ENCODE data around the gene SLC35A4.
"Not testable (repeated sequence)": the region's sequence is repeated elsewhere in the genome, so short reads cannot be mapped to it uniquely, and the experiment has no call there.

Gene SLC35A4

DNA sequence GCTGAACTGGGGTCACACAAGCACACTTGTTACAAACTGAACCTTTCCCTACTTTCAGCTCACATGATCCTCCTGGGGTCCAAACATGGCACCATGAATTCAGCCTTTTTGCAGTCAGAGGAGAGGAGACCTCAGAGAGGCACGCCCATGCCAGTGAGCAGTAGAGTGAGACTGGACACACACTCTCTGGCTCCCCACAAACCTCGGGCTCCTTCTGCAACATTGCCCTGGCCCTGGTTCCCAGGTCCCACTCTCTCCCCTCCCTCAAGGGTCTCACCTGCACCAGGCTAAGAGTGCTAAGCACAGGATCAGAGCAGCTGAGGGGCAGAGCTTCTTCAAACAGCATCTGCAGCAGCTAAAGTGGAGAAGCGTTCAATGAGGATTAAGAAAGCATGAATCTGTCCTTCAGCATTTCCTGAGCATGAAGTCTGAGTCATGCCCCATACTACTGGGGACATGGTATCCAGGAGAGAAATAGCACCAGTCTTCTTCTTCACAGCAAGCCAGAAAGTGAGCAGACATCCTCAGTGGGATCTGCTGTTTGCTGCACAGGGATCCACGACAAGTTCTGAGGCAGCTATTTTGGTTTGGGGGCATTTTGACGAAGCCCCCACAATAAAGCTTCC lies 27.2 kb downstream of the SLC35A4 start:
- no peak for DNase-seq (ENCODE audit: low spot score)

DNA sequence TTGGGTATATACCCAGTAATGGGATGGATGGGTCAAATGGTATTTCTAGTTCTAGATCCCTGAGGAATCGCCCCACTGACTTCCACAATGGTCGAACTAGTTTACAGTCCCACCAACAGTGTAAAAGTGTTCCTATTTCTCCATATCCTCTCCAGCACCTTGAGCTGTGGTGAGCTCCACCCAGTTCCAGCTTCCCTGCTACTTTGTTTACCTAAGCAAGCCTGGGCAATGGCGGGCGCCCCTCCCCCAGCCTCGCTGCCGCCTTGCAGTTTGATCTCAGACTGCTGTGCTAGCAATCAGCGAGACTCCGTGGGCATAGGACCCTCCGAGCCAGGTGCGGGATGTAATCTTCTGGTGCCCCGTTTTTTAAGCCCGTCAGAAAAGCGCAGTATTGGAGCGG lies 28.4 kb downstream of the SLC35A4 start:
- not testable (repeated sequence) for DNase-seq (ENCODE audit: low spot score)

DNA sequence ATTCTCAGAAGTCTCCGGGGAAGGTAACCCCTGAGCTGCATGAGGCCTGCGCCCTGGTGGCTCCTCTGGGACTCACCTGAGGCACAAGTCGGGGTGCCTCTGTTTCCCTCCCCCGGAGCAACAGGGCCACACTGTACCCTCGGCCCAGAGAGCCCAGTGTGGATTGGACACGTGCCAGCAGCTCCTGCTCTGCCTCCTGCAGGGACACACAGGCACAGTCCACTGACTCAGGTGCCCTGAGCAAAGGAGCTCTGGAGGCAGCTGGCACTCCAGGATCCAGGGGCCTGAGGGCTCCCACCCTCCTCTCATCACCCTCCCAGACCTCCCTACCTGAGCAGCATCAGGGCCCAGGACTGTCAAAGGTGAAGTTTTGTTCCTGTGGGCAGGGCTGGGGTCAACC lies 29.5 kb downstream of the SLC35A4 start:
- DNase-seq (ENCODE audit: low spot score): no peak

DNA sequence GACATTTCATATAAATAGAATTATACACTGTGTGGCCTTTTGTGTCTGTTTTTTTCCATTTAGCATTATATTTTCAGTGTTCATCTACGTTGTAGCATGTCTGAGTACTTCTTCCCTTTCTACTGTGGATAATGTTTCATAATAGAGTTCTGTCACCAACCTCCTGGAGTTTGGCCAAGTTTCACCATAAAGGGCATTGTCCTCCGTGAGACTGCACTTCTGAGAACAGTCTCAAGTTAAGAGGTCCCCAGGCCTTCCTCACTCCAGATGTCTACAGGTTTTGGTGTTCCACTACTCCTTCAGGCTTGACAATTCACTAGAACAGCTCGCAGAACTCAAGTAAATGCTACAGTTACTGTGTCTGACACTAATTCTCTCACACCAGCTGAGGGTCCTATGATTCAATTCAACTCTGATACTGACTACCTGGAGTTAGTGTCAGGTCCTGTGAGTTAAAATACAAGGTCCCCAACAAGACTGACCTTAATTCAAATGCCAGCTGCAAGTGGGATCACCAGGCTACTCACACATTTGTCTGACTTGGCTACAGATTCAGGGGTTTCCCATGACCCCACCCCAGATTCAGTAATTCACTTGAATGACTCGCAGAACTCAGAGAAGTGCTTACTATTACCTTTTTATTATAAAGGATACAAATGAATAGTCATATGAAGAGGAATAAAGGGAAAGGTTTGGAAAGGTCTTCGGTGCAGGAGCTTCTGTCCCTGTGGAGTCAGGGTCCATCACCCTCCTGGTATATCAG lies 31.1 kb downstream of the SLC35A4 start:
- DNase-seq (ENCODE audit: low spot score): no peak

DNA sequence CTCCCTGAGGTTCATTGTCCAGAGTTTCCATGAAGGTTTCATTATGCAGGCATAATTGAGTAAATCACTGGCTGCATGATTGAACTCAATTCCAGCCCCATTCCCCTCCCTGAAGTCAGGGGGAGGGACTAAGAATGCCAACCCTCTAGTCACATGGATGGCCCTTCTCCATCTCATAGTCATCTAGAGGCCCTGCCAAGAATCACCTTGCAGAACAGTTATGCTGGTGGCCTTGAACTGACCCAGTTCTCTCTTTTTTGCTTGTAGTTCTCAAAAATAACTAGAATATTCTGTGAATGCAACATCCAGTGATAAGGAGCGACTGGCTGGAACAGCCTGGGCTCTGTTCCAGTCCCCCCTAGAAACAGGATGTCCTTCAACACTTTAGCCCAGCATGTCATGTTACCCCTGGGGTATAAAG lies 31.7 kb downstream of the SLC35A4 start:
- no peak for DNase-seq (ENCODE audit: low spot score)

DNA sequence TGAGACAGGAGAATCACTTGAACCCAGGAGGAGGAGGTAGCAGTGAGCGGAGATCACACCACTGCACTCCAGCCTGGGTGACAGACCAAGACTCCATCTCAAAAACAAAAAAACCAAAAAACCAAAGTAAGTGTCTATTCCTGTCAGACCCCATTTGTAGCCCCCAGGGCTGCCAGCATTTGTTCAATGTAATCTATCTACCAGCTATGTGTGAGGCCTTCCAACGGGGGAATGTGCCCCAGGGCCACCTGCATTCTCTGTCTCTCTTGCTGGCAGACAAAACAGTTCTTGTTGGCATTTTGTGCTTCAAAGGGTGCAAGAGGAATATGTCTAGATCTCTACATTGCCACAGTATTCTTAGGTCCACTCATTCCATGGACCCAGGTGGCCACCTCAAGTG lies 34.2 kb downstream of the SLC35A4 start:
- DNase-seq (ENCODE audit: low spot score): no peak

DNA sequence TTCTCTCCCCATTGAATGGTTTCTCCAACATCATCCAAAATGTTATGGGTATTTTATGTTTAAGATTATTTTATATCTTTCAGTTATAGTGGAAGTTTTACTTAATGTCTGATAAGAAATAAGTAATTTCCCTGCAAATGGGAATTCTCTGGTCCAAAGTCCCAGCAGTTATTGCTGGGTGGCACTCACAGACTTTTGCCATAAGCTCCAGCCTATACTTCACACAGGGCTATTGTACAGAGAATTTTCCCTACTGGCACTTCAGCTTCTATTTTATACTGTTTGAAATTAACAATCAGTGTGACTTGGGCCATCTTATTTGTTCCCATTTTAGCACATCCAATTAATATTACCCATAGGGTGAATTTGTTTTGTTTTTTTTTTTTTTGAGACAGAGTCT lies 35.5 kb downstream of the SLC35A4 start:
- DNase-seq (ENCODE audit: low spot score): no peak

DNA sequence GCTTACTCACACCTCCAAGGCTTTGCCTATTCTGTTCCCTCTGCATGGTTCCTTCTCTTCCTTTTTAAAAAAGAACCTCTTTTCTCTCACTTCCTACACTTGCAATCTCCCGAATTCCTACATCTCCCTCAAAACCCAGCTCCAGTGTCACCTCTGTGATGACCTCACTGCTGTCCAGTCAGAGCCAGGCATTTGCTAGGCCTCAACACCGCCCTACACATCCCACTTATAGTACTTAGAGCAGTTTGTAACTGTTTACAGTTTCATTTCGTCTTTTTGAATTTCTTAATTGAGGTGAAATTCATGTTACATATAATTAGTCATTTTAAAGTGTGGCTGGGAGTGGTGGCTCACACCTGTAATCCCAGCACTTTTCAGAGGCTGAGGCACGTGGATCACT lies 37.5 kb downstream of the SLC35A4 start:
- DNase-seq (ENCODE audit: low spot score): no peak

DNA sequence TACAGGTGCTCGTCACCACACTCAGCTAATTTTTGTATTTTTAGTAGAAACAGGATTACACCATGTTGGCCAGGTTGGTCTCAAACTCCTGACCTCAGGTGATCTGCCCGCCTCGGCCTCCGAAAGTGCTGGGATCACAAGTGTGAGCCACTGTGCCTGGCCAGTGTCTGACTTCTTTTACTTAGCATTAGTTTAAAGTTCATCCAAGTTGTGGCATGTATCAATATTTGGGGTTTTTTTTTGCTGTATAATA lies 38.7 kb downstream of the SLC35A4 start:
- DNase-seq (ENCODE audit: low spot score): not testable (repeated sequence)

DNA sequence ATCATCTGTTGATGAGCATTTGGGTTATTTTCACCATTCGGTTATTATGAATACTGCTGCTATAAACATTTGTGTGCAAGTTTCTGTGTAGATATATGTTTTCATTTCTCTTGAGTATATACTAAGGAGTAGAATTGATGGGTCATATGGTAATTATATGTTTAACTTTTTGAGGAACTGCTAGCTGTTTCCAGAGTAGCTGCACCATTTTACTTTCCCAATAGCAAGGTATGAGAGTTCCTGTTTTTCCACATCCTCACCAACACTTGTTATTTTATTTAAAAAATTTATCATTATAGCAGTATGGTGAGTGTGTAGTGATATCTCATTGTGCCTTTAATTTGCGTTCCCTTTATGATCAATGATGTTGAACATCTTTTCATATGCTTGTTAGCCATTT lies 39.1 kb downstream of the SLC35A4 start:
- DNase-seq (ENCODE audit: low spot score): no peak

DNA sequence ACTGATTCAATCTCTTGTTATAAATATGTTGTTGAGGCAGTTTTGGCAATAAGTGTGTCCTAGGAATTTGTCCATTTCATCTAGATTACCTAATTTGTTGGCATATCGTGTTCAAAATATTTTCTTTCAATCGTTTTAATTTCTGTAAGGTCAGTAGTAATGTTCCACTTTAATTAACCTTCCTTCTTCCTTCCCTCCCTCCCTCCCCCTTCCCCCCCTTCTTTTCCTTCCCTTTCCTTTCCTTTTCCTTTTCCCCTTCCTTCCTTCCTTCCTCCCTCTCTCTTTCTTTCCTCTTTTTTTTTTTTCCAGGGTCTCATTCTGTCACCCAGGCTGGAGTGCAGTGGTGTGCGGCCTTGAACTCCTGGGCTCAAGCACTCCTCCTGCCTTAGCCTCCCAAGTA lies 41.3 kb downstream of the SLC35A4 start:
- no peak for DNase-seq (ENCODE audit: low spot score)

DNA sequence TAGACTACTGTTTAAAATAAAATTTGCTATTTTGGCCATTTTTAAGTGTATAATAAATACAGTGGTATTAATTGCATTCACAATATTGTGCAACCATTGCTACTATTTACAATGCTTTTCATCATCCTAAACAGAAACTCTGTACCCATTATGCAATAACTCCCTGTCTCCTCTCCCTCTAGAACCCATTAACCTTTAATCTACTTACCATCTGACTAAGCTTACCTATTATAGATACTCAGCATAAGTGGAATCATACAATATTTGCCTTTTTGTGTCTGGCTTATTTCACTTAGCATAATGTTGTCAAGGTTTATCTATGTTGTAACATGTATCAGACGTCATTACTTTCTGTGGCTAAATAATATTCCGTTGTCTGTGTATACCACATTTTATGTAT lies 42.4 kb downstream of the SLC35A4 start:
- DNase-seq (ENCODE audit: low spot score): no peak

DNA sequence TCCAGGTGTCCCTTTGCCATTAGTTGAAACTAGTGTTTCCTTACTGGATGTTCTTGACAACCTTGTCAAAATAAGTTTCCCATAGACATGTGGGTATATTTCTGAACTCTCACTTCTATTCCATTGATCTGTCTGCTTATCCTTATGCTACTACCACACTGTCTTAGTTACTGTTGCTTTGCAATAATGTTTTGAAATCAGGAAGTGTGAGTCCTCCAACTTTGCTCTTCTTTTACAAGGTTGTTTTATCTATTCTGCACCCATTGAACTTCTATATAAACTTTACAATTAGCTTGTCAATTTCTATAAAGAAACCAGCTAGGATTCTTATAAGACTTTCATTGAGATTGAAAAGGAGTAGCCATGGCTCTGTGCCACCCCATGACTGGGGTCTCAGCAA lies 44.1 kb downstream of the SLC35A4 start:
- no peak for DNase-seq (ENCODE audit: low spot score)

DNA sequence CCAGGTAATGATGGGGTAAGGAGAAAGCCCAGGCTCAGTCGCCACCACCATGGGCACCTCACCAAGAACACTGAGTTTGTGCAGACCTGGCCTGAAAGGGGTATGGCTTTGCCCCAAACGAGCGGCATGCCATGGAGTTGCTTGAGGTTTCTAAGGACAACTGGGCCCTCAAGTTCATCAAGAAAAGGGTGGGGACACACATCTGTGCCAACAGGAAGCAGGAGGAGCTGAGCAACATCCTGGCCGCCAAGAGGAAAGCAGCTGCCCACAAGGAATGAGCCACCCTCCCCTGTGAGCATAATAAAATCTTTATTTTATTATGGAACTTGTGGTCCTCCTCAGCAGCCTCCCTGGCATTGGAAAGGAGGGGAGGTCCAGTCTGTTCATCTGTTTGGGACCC lies 44.5 kb downstream of the SLC35A4 start:
- DNase-seq (ENCODE audit: low spot score): no peak

DNA sequence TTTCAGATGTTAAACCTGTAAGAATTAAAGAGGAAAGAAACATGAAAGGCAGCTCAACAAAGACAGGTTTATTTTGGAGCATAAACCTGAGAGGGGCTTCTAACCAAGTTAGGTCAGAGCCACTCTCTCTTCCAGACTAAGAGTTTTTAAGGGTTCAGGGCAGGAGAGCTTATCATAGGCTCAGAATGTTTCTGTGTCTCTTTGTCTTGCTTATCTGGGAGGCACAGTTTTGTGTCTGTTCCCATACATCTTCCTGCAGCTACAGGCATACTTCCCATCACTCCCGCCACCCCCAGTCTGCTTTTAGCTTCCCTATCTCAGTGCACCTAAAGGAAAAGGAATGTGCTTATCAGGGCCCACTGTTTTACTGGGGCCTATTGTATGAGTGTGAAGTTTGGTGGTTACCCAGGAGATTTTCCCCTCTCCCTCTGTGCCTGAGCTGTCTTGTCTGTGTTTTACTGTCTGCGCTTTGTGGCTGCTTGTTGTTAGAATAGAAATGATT lies 46.4 kb downstream of the SLC35A4 start:
- no peak for DNase-seq (ENCODE audit: low spot score)

Data from CD4-positive, alpha-beta T cell treated with Interleukin-6 at 100 ng/mL for 8 hours (primary cell).